PC-3 (cell line): Measurements from ENCODE around the gene ZKSCAN4. TPM values are rescaled to one million over a fixed set of nuclear protein-coding genes. Genes with fewer than 3 reads are reported as not detected.

Experiments
- ATAC-seq: fragments of 200-7000 bp; cut with Tn5 transposase; 2 replicates; pipeline ENCODE4 v1.9.1; 2020; ENCODE audit warnings: mild to moderate bottlenecking, moderate library complexity
- BruUV-seq: library from RNA; stranded (reverse); fragments of 400-500 nt; replicated peaks from 2 replicates; lab custom pipeline; 2021; lab: Mats Ljungman, UMichigan
- CTCF ChIA-PET: fragments of 300-600 bp; sonication (Branson Sonifier 250); formaldehyde crosslinking; loops from one replicate; lab custom pipeline; 2022; ENCODE audit warnings: antibody characterized with exemption; lab: Charles Lee
- POLR2A ChIA-PET: fragments of 300-600 bp; sonication (Branson Sonifier 250); formaldehyde crosslinking; loops from one replicate; lab custom pipeline; 2022; ENCODE audit warnings: antibody characterized with exemption; ENCODE audit not compliant: unreplicated experiment; lab: Charles Lee
- DNase-seq: peaks from one replicate; pipeline ENCODE4 v3.0.0-alpha.2; 2015
- H2AFZ ChIP-seq: fragments of 300-600 bp; sonication (generic); 2 replicates; pipeline ENCODE4 v1.6.0; 2016; ENCODE audit warnings: antibody characterized with exemption, low read length
- H3F3A ChIP-seq: fragments of 300-600 bp; sonication (generic); one replicate; pipeline ENCODE4 v1.6.0; 2017; ENCODE audit warnings: antibody characterized with exemption, low read length, control low read depth, mild to moderate bottlenecking; ENCODE audit not compliant: unreplicated experiment
- H3K27ac ChIP-seq: fragments of 300-600 bp; sonication (generic); 2 replicates; pipeline ENCODE4 v1.5.1; 2016; ENCODE audit warnings: mild to moderate bottlenecking, low read length
- H3K27me3 ChIP-seq: fragments of 300-600 bp; sonication (generic); 2 replicates; pipeline ENCODE4 v1.6.1; 2016; ENCODE audit warnings: low read length, mixed read lengths
- H3K36me3 ChIP-seq: fragments of 300-600 bp; sonication (generic); 2 replicates; pipeline ENCODE4 v1.6.1; 2016; ENCODE audit warnings: low read depth, mixed run types, low read length, mixed read lengths
- H3K4me1 ChIP-seq: fragments of 300-600 bp; sonication (generic); 2 replicates; pipeline ENCODE4 v1.5.1; 2016; ENCODE audit warnings: low read length; ENCODE audit not compliant: insufficient read depth
- H3K4me2 ChIP-seq: fragments of 300-600 bp; sonication (generic); 2 replicates; pipeline ENCODE4 v1.6.0; 2016; ENCODE audit warnings: low read length
- H3K4me3 ChIP-seq: fragments of 300-600 bp; sonication (generic); 2 replicates; pipeline ENCODE4 v1.5.1; 2016; ENCODE audit warnings: mild to moderate bottlenecking, low read length, mixed read lengths
- H3K79me2 ChIP-seq: fragments of 300-600 bp; sonication (generic); 2 replicates; pipeline ENCODE4 v1.6.1; 2017; ENCODE audit warnings: low read length, mixed read lengths
- H3K9ac ChIP-seq: fragments of 300-600 bp; sonication (generic); 2 replicates; pipeline ENCODE4 v1.6.0; 2016; ENCODE audit warnings: mild to moderate bottlenecking, low read length
- H3K9me2 ChIP-seq: fragments of 300-600 bp; sonication (generic); replicated peaks from 2 replicates; pipeline ENCODE4 v1.6.1; 2016; ENCODE audit warnings: mixed run types, low read length, mixed read lengths
- H3K9me3 ChIP-seq: fragments of 300-600 bp; sonication (generic); 2 replicates; pipeline ENCODE4 v1.6.1; 2016; ENCODE audit warnings: low read length, mixed read lengths
- H4K20me1 ChIP-seq: fragments of 300-600 bp; sonication (generic); 2 replicates; pipeline ENCODE4 v1.6.1; 2016; ENCODE audit warnings: low read length, mixed read lengths
- EZH2 ChIP-seq: fragments of 300-600 bp; sonication (generic); IDR thresholded peaks from one replicate; pipeline ENCODE4 v1.6.1; 2017; ENCODE audit warnings: antibody characterized with exemption, mild to moderate bottlenecking, low read length; ENCODE audit not compliant: unreplicated experiment
- EZH2phosphoT487 ChIP-seq: fragments of 300-600 bp; sonication (generic); IDR thresholded peaks from 2 replicates; pipeline ENCODE4 v1.6.1; 2018; ENCODE audit warnings: mild to moderate bottlenecking, antibody characterized with exemption, low read length, borderline replicate concordance
- intact Hi-C: fragments of 100-400 bp; cut with micrococcal nuclease; formaldehyde crosslinking; loops from 2 replicates; pipeline ENCODE4 v1.9.0; 2023
- total RNA-seq: library from RNA; depleted of rRNA; stranded (reverse); fragments of >200 nt; gene quantifications from 2 replicates; pipeline ENCODE4 v1.2.3, GENCODE V29; 2014
- TF ChIP-seq, protein P1 (sequence below): fragments of 300-600 bp; sonication (generic); conservative IDR thresholded peaks from 2 replicates; pipeline ENCODE4 v1.5.1; 2017; ENCODE audit warnings: antibody characterized with exemption, low read depth, mild to moderate bottlenecking, low read length

The ZKSCAN4 gene
- total RNA-seq, 1 experiment from 2014 or later, result 2.3 TPM

DNA sequence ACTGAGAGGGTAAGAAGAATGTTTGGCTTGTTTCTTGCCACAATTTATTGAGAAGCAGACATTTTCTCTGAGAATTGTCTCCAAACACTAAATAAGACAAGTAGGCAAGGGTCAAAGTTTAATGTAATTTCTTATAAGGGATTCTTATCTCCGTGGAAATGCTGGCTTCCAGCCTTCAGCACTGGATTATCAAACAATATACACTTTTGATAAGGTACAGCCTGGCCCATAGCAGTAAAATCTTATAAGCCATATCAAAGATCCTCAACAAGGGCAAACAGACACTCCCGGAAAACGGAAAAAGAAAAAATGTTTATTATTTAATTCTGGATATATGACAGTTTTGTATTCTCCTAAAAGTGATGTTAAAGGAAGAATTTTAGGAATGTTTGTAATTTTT lies 45.5 kb downstream of the ZKSCAN4 start:
- Histone ChIP-seq H3K4me2 (no peak overlapping the region), H3K4me1 (peaks cover 2% of the 10 kb centered on the region), H3K9me2 (no peaks in the 10 kb centered on the region), H3K27me3 (no peaks in the 10 kb centered on the region), H3K9me3 (no peaks in the 10 kb centered on the region), H3K4me3 (no peak overlapping the region), H3K27ac (no peak overlapping the region), H3K36me3 (no peaks in the 10 kb centered on the region), H4K20me1 (no peaks in the 10 kb centered on the region), H2AFZ (peak overlapping the region; percentile 37), H3K79me2 (no peaks in the 10 kb centered on the region), H3F3A (no peaks in the 10 kb centered on the region), H3K9ac (no peak overlapping the region)
- CTCF ChIA-PET, result interaction anchor here (0.7 kb wide), 1 partner anchor 150 kb away, joined by 4 read pairs; no protein-coding TSS in a partner anchor
- POLR2A ChIA-PET, result no interaction called here
- intact Hi-C loops, result no loop called here
- ATAC-seq (no peak), DNase-seq (no peak)
- no TSS peak for BruUV-seq
- TF ChIP-seq, protein P1, sequence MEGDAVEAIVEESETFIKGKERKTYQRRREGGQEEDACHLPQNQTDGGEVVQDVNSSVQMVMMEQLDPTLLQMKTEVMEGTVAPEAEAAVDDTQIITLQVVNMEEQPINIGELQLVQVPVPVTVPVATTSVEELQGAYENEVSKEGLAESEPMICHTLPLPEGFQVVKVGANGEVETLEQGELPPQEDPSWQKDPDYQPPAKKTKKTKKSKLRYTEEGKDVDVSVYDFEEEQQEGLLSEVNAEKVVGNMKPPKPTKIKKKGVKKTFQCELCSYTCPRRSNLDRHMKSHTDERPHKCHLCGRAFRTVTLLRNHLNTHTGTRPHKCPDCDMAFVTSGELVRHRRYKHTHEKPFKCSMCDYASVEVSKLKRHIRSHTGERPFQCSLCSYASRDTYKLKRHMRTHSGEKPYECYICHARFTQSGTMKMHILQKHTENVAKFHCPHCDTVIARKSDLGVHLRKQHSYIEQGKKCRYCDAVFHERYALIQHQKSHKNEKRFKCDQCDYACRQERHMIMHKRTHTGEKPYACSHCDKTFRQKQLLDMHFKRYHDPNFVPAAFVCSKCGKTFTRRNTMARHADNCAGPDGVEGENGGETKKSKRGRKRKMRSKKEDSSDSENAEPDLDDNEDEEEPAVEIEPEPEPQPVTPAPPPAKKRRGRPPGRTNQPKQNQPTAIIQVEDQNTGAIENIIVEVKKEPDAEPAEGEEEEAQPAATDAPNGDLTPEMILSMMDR, result no peak
- no peak for TF ChIP-seq EZH2
- no peak for TF ChIP-seq EZH2phosphoT487

DNA sequence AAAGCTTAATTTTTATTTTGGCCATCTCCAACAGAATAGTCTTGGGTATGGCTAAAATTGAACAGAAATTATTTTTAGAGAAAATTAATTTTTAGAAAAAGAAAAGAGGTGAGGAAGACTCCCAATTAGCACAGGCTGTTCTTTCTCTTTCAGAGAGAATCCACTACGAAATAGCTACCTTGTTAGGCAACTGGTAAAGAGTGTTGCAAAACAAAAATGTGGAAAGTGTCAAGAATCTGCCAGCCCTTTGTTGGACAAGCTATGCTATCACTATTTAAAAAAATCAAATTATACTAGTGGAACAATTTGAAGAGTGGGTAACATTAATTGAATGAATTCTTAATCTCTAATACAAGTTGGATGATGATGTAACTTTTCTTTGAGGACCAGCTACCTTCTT lies 46.2 kb downstream of the ZKSCAN4 start:
- Histone ChIP-seq H3K9me2 (no peaks in the 10 kb centered on the region), H3K27me3 (no peaks in the 10 kb centered on the region), H3K27ac (no peak overlapping the region), H2AFZ (peak overlapping the region; percentile 37; the same call in 1 of the 2 replicates), H3F3A (no peaks in the 10 kb centered on the region), H3K4me3 (no peak overlapping the region), H3K4me2 (no peak overlapping the region), H4K20me1 (no peaks in the 10 kb centered on the region), H3K9ac (no peak overlapping the region), H3K36me3 (no peaks in the 10 kb centered on the region), H3K79me2 (no peaks in the 10 kb centered on the region), H3K4me1 (no peaks in the 10 kb centered on the region), H3K9me3 (no peaks in the 10 kb centered on the region)
- intact Hi-C loops, result no loop called here
- BruUV-seq, result no TSS peak
- ATAC-seq (no peak), DNase-seq (no peak)
- ChIA-PET POLR2A (no interaction called here), CTCF (no interaction called here)
- TF ChIP-seq, protein P1, result no peak

DNA sequence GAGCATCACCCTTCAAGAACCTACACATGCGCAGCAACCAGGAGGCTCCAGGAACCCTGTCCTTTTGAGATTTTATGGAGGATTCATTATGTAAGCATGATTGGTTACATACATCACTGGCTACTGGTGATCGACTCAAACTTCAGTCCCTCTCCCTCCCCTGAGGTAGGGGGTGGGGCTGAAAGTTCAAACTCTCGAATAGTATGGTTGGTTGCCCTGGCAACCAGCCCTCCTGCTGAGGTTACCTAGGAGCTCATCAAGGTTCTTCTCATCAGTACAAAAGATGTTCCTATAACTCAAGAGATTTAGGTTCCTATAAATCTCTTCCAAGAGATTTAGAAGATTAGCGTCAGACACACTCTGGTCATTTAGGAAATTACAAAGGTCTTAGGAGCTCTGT lies 48.9 kb downstream of the ZKSCAN4 start:
- no peak overlapping the region for H3K9ac ChIP-seq
- no peak overlapping the region for H3K4me3 ChIP-seq
- H3K4me1 ChIP-seq, result no peaks in the 10 kb centered on the region
- no peak overlapping the region for H3K4me2 ChIP-seq
- DNase-seq, result no peak
- BruUV-seq, result no TSS peak
- no peak for ATAC-seq
- H3K9me2 ChIP-seq, result no peaks in the 10 kb centered on the region
- no peak overlapping the region for H3K27ac ChIP-seq
- no peaks in the 10 kb centered on the region for H3K79me2 ChIP-seq
- H3K27me3 ChIP-seq, result no peaks in the 10 kb centered on the region
- TF ChIP-seq, protein P1, result no peak
- TF ChIP-seq EZH2phosphoT487 (no peak), EZH2 (no peak)
- intact Hi-C loops, result no loop called here
- ChIA-PET POLR2A (no interaction called here), CTCF (no interaction called here)
- H2AFZ ChIP-seq, result no peak overlapping the region
- H3K9me3 ChIP-seq, result no peaks in the 10 kb centered on the region
- no peaks in the 10 kb centered on the region for H3K36me3 ChIP-seq
- H4K20me1 ChIP-seq, result no peaks in the 10 kb centered on the region
- H3F3A ChIP-seq, result no peaks in the 10 kb centered on the region
